Left cardiac atrium (tissue), 4 donors: ENCODE measurements around the gene TBX1. TPM values are rescaled to one million over a fixed set of nuclear protein-coding genes. Genes with fewer than 3 reads are reported as not detected.

Source experiments
- ATAC-seq, 2 donors: fragments of 200-7000 bp; cut with Tn5 transposase; one replicate each; pipeline ENCODE4 v1.9.1; 2020; ENCODE audit warnings: mild to moderate bottlenecking in 2 of 2, moderate library complexity in 2 of 2
- DNase-seq: peaks from one replicate; pipeline ENCODE4 v3.0.0-alpha.2; 2020
- intact Hi-C, 2 donors: fragments of 100-400 bp; cut with DNase I; formaldehyde crosslinking; loops; one replicate each; pipeline versions ENCODE4 v1.14.1 to v1.15.1; 2022 to 2023
- total RNA-seq, 2 donors: library from RNA; stranded (reverse); fragmentation: NEBNext Ultra II Directional; extraction: Animal tissue kit (Norgen Biotek cat#: 25700); gene quantifications; one replicate each; pipeline ENCODE4 v1.2.1, GENCODE V29; 2021
- donor health status: DM: no; HTN: yes; CAD: no.
- donor health status: DM: no; HTN: yes; CAD: no; lungs with severe emphysema.
- donor health status: DM: yes; HTN: yes; CAD: no.
- donor health status: Dilated cardiomyopathy.

TBX1 gene
- total RNA-seq, 2 donors from 2014 or later = 0.47 to 2.4 TPM

DNA sequence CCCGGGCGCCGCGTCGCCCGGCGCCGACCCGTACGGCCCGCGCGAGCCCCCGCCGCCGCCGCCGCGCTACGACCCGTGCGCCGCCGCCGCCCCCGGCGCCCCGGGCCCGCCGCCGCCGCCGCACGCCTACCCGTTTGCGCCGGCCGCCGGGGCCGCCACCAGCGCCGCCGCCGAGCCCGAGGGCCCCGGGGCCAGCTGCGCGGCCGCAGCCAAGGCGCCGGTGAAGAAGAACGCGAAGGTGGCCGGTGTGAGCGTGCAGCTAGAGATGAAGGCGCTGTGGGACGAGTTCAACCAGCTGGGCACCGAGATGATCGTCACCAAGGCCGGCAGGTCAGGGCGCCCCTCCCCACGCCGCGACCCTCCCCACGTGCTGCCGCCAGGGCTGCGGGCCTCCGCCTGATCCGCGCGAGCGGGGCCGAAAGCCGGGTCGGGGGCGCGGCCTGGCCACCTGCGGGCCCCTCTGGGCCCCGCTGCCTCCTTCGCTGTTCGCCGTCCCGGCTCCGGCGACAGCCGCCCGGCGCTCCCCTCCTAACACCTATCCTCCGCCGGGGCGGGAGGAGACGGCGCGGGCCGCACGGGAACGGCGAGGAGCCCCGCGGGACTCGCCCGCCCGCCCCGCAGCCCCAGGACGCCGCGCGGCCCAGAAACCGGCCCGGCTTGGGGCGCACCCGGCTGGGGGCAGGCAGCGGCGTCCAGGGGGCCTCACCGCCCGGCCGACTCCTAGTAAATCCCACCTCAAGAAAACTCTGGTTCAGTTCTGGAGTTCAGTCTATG is 560 bp downstream of the TBX1 start:
- intact Hi-C loops = no loop called here

DNA sequence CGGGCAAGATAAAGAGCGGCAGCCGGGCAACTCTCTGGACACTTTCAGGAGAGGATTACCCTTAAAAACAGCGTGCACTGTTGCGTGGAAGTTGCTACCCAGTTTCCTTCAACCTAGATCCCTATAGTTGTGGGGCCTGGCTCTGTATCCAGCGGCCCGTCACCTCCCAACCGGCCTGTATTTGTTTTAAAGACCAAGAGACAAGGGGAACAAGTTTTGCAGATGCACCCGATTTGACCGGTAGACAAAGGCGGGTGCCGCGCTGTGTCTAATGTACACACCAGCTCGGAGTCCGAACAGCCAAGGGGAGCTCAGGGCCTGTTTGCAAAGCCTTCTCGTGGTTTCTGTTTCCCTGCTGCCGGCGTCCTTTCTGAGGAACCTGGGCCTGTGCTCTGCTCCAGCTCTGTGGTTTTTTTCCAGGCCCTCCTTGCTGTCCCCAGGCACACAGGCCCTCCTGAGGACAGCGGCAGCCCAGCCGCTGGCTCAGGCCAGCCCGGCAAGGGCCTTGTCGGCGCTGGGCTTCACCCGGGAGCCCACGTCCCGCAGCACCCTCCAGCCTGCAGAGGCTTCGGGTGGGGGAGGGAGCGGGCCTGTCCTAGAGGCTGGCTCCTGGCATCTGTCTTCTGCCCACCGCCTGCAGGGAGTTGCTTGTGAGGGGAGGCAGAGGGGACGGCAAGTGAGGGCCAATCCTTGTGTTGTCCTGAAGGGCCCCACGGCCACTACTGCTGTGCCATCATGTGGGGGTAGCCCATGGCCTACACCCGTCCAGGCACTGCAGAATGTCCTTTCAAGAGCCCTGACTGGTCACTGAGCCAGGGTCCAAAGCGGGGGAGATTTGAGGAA is 1.4 kb downstream of the TBX1 start:
- intact Hi-C loops = no loop called here
- no peak for DNase-seq
- ATAC-seq = no peak

More for the DNA sequence above, 560 bp downstream of the TBX1 start:
- no peak for DNase-seq
- ATAC-seq = no peak

DNA sequence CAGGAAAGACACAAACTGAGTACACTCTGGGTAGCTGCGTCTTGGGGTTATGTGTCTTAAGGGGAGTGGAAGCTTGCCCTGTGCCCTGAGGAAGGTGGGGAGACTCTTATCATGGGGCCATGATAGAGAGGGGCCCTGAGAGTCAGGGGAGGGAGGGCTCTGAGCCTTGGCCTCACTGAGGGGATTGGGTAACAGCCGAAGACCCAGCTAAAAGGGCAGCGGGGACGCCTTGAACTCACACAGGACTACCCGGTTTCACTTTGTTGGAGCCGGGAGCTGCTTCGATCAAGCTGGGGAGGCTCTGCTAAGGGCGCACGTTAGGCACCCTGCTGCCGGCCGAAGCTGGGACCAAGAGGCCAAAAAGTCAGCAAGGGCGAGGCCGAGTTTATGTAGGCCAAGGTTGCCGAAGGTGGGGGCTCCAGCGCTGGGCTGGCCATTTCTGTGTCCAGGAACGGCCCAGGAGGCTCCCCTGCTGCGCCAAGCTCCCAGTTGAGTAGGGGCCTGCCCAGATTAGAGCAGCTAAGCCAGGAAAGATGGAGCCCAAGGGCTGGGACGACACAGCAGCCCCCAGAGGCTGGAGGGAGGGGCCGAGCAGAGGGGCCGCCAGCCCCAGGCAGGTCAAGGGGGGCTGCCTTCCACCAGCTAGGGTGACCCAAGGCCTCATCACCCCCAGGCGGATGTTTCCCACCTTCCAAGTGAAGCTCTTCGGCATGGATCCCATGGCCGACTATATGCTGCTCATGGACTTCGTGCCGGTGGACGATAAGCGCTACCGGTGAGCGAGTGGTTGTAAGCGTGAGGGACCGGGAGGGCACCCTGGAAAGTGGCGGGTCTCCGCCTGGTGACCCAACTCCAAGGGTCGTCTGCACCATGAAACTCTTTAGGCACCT is 2.2 kb downstream of the TBX1 start:
- intact Hi-C loops = no loop called here
- no peak for DNase-seq
- no peak for ATAC-seq

DNA sequence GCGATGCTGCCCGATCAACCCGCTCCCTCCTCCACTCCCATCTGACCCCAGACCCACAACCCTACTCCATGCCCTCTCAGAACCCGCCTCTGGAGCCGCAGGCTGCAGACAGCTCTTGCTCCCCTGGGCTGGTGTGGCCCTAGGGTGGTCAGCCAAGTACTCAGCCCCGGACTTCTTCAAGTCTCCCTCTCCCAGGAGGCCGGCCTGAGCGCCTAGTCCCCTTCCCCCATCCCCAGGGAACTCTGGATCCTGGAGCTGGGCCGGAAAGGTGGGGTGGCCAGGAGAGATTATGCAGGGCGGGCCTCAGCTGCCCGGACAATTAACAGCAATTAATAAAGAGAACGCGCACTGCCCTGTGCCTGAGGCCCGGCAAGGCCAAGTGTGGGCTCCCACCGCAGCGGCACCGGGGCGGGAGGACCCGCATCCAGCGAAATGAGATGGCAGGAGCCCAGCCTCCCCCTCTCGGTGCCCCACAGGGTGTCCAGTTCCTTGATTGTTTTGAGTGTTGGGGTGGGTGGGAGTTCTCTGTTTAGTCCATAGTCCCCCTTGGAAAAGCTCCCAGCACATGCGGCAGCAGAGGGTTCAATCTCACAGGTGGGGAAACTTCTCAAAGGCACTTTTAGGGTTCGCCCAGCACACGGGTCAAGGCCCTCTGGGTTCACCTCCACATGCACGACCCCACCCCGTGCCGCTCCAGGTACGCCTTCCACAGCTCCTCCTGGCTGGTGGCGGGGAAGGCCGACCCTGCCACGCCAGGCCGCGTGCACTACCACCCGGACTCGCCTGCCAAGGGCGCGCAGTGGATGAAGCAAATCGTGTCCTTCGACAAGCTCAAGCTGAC is 3.1 kb downstream of the TBX1 start:
- intact Hi-C loops = no loop called here
- DNase-seq (no peak), ATAC-seq (no peak)

DNA sequence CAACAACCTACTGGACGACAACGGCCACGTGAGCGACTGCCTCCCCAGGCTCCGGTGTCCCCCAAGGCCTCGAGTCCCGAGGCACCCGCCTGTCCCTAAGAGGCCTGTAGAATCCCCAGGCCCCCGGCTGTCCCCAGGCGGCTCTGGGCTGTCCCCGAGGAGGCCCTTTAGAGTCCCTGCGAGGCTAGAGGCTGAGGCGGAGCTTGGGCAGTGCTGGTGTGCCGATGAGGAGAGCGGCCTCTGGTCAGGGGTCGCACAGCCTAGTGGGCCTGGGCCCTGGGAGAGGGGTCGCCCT is 3.7 kb downstream of the TBX1 start:
- DNase-seq (no peak), ATAC-seq (no peak)
- intact Hi-C loops = no loop called here

DNA sequence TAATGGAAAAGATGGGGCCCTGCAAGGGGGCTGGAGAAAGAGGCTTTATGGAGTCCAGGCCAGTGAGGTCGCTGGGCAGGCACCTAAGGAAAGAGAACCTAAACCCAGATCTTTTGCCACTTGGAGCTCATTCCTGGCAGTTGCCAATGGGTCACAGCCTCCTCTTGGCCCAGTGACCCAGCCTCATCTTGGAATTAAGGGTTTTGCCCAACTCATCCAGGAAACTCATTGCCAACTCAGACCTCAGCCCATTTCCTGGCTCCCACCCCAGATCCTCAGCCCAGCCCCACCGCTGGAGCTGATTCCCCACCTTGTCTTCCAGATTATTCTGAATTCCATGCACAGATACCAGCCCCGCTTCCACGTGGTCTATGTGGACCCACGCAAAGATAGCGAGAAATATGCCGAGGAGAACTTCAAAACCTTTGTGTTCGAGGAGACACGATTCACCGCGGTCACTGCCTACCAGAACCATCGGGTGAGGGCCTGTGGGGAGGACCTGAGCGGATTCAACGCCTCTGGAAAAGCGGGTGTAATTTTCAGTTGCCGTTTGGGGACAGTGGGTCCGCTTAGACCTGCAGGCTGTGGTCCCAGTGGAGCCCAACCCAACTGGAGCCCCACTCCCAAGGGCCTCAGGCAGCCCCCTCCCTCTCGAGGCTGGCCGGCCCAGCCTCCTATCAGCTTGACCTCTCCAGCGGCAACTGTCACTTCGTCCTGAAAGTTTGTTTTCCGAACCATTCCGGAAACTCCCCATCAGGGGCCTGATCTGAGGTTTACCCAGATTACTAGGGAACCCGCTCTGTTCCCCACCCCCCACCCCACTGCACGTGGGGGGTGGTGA is 4.3 kb downstream of the TBX1 start:
- ATAC-seq (no peak), DNase-seq (no peak)
- intact Hi-C loops = no loop called here

DNA sequence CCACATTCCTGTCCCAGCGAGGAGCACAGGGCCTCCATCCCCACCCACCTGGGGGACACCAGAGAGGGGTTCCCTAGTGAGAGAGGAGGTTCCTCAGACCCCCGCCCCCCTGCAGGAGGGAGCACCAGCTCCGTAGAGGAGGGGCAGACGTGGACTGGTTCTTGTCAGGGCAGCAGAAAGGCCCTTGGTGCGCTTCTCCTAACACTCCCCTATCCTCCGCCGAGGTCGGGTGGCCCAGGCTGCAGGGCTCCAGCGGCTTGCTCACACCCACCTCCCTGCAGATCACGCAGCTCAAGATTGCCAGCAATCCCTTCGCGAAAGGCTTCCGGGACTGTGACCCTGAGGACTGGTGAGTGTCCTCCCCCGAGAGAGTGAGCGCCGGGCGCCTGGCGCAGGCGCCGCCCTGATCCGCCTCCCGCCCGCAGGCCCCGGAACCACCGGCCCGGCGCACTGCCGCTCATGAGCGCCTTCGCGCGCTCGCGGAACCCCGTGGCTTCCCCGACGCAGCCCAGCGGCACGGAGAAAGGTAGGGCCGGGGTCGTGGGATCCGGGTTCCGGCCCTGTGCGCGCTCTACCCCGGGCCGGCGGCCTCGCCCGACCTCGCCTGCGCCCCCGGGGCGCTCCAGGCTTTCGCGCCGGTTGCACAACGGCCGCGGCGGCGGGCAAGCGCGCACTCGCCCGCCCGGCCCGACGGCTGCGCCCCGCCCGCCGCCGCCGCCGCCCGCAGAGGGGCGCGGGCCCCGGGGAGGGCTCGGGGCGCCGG is 5.1 kb downstream of the TBX1 start:
- DNase-seq (peak; percentile 53), ATAC-seq (peak in 1 of 2 donors; percentile 14)
- intact Hi-C loops = no loop called here

DNA sequence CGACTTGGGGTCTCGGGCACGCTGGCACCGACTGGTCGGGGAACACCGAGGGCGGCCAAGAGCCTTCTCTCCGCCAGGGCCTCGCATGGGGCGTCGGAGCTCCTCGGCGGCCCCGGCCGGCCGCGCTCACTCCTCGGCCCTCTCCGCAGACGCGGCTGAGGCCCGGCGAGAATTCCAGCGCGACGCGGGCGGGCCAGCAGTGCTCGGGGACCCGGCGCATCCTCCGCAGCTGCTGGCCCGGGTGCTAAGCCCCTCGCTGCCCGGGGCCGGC is 5.6 kb downstream of the TBX1 start:
- no peak for DNase-seq
- intact Hi-C loops = no loop called here
- no peak for ATAC-seq

DNA sequence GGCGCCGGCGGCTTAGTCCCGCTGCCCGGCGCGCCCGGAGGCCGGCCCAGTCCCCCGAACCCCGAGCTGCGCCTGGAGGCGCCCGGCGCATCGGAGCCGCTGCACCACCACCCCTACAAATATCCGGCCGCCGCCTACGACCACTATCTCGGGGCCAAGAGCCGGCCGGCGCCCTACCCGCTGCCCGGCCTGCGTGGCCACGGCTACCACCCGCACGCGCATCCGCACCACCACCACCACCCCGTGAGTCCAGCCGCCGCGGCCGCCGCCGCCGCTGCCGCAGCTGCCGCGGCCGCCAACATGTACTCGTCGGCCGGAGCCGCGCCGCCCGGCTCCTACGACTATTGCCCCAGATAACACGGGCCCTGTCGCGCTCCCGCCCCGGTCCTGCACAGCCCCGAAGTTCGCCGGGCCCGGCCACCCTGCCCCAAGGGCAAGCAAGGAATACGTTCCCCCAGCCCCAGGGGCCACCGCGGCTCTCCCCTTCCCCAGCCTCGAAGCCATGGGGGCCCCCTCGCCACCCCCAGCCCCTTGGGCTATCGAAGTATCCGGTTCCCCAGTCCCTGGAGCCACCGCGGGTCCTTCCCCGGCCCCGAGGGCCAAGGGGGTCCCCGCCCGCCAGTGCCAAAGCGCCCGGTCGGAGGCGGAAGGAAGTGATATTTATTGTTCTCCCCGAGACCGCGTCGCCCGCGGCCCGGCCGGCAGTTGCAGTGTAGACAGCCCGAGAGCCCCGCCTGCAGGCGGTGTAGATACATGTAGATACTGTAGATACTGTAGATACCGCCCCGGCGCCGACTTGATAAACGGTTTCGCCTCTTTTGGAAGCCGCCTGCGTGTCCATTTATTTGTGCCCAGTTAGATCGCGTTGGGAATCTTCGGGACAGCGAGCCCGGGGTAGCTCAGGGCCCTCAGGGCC is 6.2 kb downstream of the TBX1 start:
- intact Hi-C loops = no loop called here
- ATAC-seq = peak; percentile 38 to 47
- peak; percentile 60 for DNase-seq

DNA sequence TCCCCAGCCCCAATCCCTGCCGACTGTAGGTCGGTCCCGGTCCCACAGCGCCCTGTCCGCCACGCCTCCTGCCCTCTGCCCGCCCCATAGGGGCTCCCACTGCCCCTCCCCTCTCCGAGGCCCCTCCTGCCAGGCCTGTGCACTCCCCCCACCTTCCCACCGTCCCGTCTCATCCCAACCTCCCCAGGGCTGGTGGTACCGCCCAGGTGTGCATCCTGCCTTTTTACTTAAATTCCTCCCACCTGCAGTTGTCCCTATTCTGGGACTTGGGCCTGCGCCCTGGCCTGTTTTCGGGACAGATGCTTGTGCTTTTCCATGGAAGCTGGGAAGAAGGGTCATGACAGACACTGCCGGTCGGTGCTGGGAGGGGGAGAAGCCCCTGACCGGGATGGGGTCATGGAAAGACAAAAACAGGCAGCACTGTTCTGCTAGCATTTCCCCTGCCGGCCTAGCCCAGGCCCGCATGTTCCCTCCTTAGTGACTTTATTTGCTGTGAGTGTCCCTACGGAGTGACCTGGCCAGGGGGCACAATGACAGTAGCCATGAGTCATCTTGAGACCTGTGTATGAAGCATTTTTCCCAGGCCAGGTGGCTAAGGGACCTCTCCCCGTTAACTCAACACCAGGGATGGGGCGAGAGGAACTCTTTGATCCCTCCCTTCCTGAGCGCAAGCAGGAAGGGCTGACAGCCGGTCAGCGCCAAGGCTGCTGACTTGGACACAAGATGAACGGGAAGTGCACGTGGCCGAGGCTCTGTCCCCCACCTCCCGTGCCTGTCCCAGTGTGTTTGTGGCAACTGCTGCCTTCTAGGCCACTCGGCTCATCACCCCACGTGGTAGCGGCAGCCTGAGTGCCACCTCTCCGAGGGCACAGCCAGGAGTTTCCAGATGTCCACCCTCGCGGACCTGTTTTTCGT is 7.1 kb downstream of the TBX1 start:
- intact Hi-C loops = no loop called here
- peak; percentile 2 to 24 for ATAC-seq
- DNase-seq = no peak

DNA sequence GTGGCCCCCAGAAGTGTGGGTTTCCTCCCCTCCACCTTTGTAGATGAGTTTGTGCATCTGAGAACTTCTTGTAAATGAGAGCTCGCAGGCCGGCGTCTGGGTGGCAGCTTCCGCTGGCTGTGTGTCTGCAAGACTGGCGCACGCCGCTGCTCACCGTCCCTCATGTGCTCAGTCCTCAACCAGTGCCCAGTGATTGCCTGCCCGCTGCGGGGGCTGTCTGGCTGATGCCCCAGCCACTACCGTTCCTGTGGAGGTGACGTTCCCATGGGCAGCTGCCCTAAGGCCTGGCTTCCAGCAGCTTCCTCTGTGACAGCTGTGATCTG is 8.8 kb downstream of the TBX1 start:
- peak; percentile 15 for DNase-seq
- ATAC-seq = no peak
- intact Hi-C loops = no loop called here

DNA sequence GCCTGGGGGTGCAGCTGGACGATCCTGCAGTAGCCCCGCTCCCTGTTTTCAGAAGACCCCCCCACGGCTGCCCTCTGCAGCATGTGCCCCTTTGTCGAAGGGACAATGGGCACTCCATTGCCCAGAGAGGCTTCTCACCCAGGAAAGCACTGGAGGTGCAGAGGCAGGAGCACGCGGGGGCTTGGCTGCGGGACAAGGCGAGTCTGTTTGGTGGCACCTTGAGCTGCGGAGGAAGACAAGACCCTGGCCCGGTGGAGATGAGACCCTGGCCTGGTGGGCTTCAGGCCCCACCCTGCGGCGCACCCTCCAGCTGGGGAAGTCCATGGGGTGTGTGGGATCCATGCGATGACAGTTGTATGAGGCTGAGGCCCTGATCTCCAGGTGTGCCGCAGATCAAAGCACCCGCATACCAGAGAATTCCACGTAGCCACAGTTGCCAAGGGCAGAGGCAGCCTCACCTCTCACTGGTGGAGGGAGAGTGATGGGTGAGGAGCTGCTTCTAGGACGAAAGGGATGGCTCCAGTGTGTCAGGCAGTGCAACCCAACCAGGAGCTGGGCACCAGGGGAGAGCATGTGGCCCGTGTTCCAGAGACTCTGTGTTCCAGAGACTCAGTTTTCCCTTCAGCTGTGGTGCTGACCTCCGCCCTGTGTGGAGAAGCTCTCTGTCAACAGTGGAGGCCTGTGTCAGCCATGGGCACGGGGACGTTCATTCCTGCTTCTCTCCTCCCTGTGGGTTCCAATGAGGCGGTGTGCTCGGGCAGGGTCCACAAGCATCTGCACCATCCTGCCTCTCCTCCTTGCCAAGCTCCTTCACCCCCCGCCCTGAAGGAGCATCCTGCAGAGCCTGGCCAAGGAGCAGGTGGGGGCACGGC is 10.0 kb downstream of the TBX1 start:
- intact Hi-C loops = no loop called here
- no peak for ATAC-seq
- DNase-seq = no peak

DNA sequence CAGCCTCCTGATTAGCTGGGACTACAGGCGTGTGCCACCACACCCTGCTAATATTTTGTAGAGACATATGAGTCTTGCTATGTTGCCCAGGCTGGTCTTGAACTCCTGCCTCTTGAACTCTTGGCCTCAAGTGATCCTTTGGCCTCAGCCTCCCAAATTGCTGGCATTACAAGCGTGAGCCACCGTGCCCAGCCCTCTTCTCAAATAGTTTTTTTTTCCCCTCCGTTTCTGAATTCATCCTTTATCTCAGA is 11.8 kb downstream of the TBX1 start:
- ATAC-seq (no peak), DNase-seq (no peak)

DNA sequence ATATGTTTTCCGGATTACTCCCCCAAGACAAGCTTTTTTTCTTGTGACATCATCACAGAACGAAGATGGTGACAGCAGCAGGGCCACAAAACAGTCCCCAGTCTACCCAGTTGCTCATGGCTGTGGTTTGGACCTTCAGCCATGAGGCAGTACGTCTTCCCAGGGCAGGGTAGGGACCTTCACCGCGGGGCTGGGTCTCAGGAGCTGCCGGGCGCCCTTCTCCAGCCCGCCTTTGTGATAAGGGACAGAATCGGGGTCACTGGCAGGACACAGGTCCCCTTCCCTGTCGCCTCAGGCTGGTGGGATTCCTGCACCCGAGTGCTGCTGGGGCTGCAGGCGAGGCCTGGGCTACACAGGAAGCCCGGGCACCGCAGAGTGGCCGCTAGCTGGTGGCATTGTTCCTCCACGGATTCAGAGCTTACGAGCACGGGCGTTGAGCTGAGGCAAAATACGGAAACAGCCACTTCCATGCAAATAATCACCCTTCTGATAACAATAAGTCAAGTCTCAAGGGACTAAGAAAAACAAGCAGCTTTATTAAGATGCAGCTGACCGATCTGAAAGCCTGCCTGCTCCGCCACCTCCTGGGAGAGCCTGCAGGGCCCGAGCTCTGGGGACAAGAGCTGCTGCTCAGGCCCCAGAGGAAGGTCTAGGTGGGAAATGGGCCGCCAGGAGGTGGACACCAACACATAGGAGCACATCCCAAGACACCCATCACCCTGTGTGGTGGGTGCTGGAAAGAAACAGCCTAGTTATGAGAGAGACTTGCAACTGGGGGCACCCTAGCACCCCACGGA is 12.3 kb downstream of the TBX1 start:
- intact Hi-C loops = no loop called here

More for the DNA sequence above, 11.8 kb downstream of the TBX1 start:
- intact Hi-C loops = no loop called here

More for the DNA sequence above, 12.3 kb downstream of the TBX1 start:
- DNase-seq (peak; percentile 28), ATAC-seq (peak; percentile 29 to 51)
